SK-N-SH treated with all-trans-retinoic acid at 6 μM for 48 hours (cell line): ENCODE measurements around the gene TP53BP2.

ENCODE experiments used
- ATAC-seq: fragments of 200-7000 bp; cut with Tn5 transposase; 3 replicates; pipeline ENCODE4 v1.9.1; 2020; ENCODE audit warnings: mild to moderate bottlenecking, moderate library complexity
- ARNTL ChIP-seq: fragments of 450-650 bp; formaldehyde crosslinking; IDR thresholded peaks from 2 replicates; pipeline ENCODE4 v1.5.0; 2020; ENCODE audit warnings: low read depth, mild to moderate bottlenecking, moderate library complexity, borderline replicate concordance
- BACH2 ChIP-seq: fragments of 250-450 bp; sonication (Bioruptor Pico); IDR thresholded peaks from 2 replicates; pipeline ENCODE4 v1.9.0; 2021; ENCODE audit warnings: mild to moderate bottlenecking, borderline replicate concordance
- CREB5 ChIP-seq: fragments of 250-450 bp; sonication (Bioruptor Pico); IDR thresholded peaks from 2 replicates; pipeline ENCODE4 v1.5.1; 2020; ENCODE audit warnings: low read depth, mild to moderate bottlenecking, moderate library complexity
- CSDC2 ChIP-seq: fragments of 250-450 bp; sonication (Bioruptor Pico); IDR thresholded peaks from 2 replicates; pipeline ENCODE4 v1.5.0; 2020; ENCODE audit warnings: mild to moderate bottlenecking, moderate library complexity
- ESRRG ChIP-seq: fragments of 250-450 bp; sonication (Bioruptor Pico); IDR thresholded peaks from 2 replicates; pipeline ENCODE4 v1.6.1; 2021; ENCODE audit warnings: mild to moderate bottlenecking
- GLIS3 ChIP-seq: fragments of 250-450 bp; sonication (Bioruptor Pico); IDR thresholded peaks from 2 replicates; pipeline ENCODE4 v1.5.0; 2020; ENCODE audit warnings: mild to moderate bottlenecking, moderate library complexity
- ISL1 ChIP-seq: fragments of 250-450 bp; sonication (Bioruptor Pico); IDR thresholded peaks from 2 replicates; pipeline ENCODE4 v2.1.2; 2022; ENCODE audit warnings: mild to moderate bottlenecking, moderate library complexity
- OSR1 ChIP-seq: fragments of 250-450 bp; sonication (Bioruptor Pico); IDR thresholded peaks from 2 replicates; pipeline ENCODE4 v1.8.0; 2022; ENCODE audit warnings: moderate library complexity, mild to moderate bottlenecking, inconsistent platforms
- PATZ1 ChIP-seq: fragments of 250-450 bp; sonication (Bioruptor Pico); IDR thresholded peaks from 2 replicates; pipeline ENCODE4 v1.8.0; 2020; ENCODE audit warnings: mild to moderate bottlenecking, moderate library complexity, borderline replicate concordance
- POU6F1 ChIP-seq: fragments of 250-450 bp; sonication (Bioruptor Pico); IDR thresholded peaks from 2 replicates; pipeline ENCODE4 v1.8.0; 2021; ENCODE audit warnings: low read depth, mild to moderate bottlenecking, moderate library complexity, borderline replicate concordance
- PPARA ChIP-seq: fragments of 250-450 bp; sonication (Bioruptor Pico); IDR thresholded peaks from 2 replicates; pipeline ENCODE4 v1.5.0; 2020; ENCODE audit warnings: mild to moderate bottlenecking, borderline replicate concordance
- RARB ChIP-seq: fragments of 250-450 bp; sonication (Bioruptor Pico); IDR thresholded peaks from 2 replicates; pipeline ENCODE4 v1.8.0; 2021; ENCODE audit warnings: mild to moderate bottlenecking, moderate library complexity
- SNAI2 ChIP-seq: fragments of 250-450 bp; sonication (Bioruptor Pico); IDR thresholded peaks from 2 replicates; pipeline ENCODE4 v1.5.0; 2020; ENCODE audit warnings: mild to moderate bottlenecking, moderate library complexity
- TCF4 ChIP-seq: fragments of 250-450 bp; sonication (Bioruptor Pico); IDR thresholded peaks from 2 replicates; pipeline ENCODE4 v1.8.0; 2021; ENCODE audit warnings: mild to moderate bottlenecking, moderate library complexity, borderline replicate concordance
- TSHZ2 ChIP-seq: fragments of 250-450 bp; sonication (Bioruptor Pico); IDR thresholded peaks from 2 replicates; pipeline ENCODE4 v1.5.0; 2020; ENCODE audit warnings: mild to moderate bottlenecking, moderate library complexity
- ZC3H10 ChIP-seq: fragments of 250-450 bp; sonication (Bioruptor Pico); IDR thresholded peaks from 2 replicates; pipeline ENCODE4 v1.5.1; 2021; ENCODE audit warnings: mild to moderate bottlenecking, moderate library complexity
- ZFP3 ChIP-seq: fragments of 250-450 bp; sonication (Bioruptor Pico); IDR thresholded peaks from 2 replicates; pipeline ENCODE4 v1.5.0; 2020; ENCODE audit warnings: mild to moderate bottlenecking, moderate library complexity
- ZFP30 ChIP-seq: fragments of 450-650 bp; formaldehyde crosslinking; IDR thresholded peaks from 2 replicates; pipeline ENCODE4 v1.5.0; 2022; ENCODE audit warnings: mild to moderate bottlenecking, moderate library complexity
- ZNF565 ChIP-seq: fragments of 450-650 bp; formaldehyde crosslinking; conservative IDR thresholded peaks from 2 replicates; pipeline ENCODE4 v1.5.0; 2020; ENCODE audit warnings: low read depth, mild to moderate bottlenecking, moderate library complexity
- ZNF70 ChIP-seq: fragments of 450-650 bp; formaldehyde crosslinking; IDR thresholded peaks from 2 replicates; pipeline ENCODE4 v1.5.0; 2020; ENCODE audit warnings: mild to moderate bottlenecking, moderate library complexity
- ZNF8 ChIP-seq: fragments of 450-650 bp; formaldehyde crosslinking; IDR thresholded peaks from 2 replicates; pipeline ENCODE4 v1.5.0; 2020; ENCODE audit warnings: mild to moderate bottlenecking, moderate library complexity

TP53BP2 gene

DNA sequence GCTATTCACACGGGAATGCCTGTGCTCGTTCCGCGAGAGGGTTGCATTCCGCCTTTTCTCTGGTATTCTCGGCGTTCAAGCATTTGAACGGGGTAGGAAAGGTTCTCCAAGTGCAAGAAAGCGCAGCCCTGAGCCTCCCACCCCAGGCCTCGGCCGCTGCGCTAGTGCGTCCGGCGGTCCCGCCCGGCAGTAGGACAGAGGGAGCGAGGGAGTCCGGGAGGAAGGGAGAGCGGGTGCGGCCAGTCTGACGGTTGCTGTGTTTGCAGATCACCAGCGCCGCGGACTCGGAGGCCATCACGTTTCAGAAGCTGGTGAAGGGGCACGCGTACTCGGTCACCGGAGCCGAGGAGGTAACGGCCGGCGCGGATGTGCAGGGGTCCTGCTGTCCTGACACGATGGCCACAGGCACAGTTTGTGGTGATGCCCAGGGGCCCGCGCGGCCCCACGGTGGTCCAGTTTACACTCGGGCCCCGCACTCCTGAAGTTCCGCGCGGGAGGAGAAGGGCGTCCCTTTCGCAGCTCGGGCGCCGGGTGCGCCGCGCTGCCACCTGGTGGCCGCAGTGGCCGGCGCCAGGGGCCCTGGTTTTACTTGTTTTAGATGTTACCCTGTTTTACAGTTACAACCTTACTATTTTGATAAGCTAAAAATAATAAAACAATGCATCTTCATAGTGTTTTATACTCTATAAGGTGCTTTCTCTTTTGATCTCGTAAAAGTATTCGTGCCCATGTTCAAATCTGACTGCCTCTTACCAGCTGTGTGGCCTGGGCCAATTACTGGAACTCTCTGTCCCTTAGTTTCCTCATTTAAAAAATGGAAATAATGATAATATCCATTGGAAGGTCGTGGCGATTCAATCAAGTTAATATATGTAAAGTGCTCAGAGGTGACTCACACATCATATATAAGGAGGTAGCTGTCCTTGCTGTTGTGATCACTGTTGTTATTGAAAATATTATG lies 96.7 kb downstream of the TP53BP2 start:
- ATAC-seq, result peak; percentile 83
- TF ChIP-seq OSR1 (CRISPR knock-in tag) (no peak), ZC3H10 (CRISPR knock-in tag) (peak; percentile 24; the same call in 1 of the 2 replicates)

- peak; percentile 65 for ATAC-seq
- TF ChIP-seq PPARA, result no peak
- TF ChIP-seq ESRRG (CRISPR knock-in tag), result no peak
- no peak for TF ChIP-seq ZNF8 (CRISPR knock-in tag)
- no peak for TF ChIP-seq BACH2 (CRISPR knock-in tag)
- no peak for TF ChIP-seq ISL1
- no peak for TF ChIP-seq ZNF70 (CRISPR knock-in tag)
- no peak for TF ChIP-seq GLIS3
- TF ChIP-seq CSDC2, result no peak
Observed at GRCh38 chr1:223748405-223748772, 97.4 kb downstream of the TP53BP2 start.

DNA sequence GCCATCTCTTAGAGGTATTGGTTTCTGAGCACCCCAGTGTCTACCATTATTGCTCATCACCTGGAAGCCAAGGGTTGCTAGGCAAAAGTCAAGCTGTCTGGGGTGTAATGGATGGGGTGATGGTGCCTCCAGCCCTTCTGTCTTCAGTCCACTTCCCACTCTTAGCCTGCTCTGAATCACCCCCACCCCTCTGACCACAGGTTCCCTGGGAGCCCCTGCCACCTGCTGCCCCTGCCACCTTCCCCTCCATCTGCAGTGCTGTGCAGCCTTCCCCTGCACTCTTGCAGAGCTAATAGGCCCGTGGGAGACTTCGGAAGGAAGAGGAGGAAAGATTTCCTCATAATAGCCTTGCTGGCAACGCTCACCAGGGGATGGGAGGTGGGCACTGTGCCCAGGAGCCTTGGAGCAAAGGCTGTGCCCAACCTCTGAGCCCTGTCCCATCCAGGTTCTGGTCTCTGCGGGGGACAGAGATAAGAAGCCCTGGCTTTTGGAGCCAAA lies 97.9 kb downstream of the TP53BP2 start:
- ATAC-seq, result peak; percentile 55
- TF ChIP-seq TSHZ2 (CRISPR knock-in tag), result no peak
- TF ChIP-seq CSDC2, result no peak
- TF ChIP-seq CREB5, result no peak
- no peak for TF ChIP-seq ESRRG (CRISPR knock-in tag)
- TF ChIP-seq PATZ1 (CRISPR knock-in tag), result no peak
- TF ChIP-seq ZC3H10 (CRISPR knock-in tag), result no peak
- TF ChIP-seq ZFP30 (CRISPR knock-in tag), result no peak
- TF ChIP-seq ZFP3 (CRISPR knock-in tag), result no peak
- TF ChIP-seq ZNF565 (CRISPR knock-in tag), result no peak
- TF ChIP-seq BACH2 (CRISPR knock-in tag), result no peak
- no peak for TF ChIP-seq ZNF8 (CRISPR knock-in tag)
- TF ChIP-seq TCF4 (CRISPR knock-in tag), result no peak
- no peak for TF ChIP-seq POU6F1 (CRISPR knock-in tag)
- TF ChIP-seq SNAI2 (CRISPR knock-in tag), result no peak
- TF ChIP-seq ZNF70 (CRISPR knock-in tag), result no peak
- TF ChIP-seq, all 23 proteins: peak for 0

- TF ChIP-seq ARNTL (CRISPR knock-in tag) (no peak), ZNF8 (CRISPR knock-in tag) (no peak), ESRRG (CRISPR knock-in tag) (no peak), GLIS3 (no peak), RARB (CRISPR knock-in tag) (no peak), ZFP3 (CRISPR knock-in tag) (no peak), SNAI2 (CRISPR knock-in tag) (no peak), ZNF70 (CRISPR knock-in tag) (no peak), ZC3H10 (CRISPR knock-in tag) (no peak), PATZ1 (CRISPR knock-in tag) (no peak), POU6F1 (CRISPR knock-in tag) (no peak), BACH2 (CRISPR knock-in tag) (no peak), ISL1 (no peak)
- no peak for ATAC-seq
Observed at GRCh38 chr1:223745731-223746130, 100.0 kb downstream of the TP53BP2 start.
